ENCODE results near the gene STX17.

Gene STX17

DNA sequence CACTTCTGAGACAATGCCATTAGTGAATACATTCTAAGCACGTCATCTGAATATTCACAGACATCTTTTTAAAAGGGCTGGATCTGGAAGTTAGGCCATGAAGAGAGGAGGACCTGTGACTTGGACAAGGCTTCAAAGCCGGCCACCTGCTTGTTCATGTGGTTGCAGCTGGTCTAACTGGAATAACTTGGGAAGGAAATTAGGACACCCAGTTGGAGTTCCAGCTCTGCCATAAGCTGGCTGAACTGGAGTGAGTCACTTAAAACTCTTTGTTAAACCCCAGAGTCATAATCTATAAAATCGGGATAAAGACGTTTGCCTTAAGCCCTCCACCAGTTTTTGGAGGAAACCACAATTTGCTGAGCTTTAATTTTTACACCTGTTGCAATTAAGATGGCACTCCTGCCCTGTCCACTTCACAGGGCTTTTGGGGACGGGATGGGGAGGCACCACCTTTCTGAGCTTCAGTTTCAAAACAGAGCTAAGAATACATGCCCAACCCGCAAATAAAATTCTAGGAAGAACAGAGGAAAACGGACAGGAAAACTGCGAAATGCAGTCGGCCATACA lies 536 bp upstream of the STX17 start:
- no peak for DNase-seq (ENCODE audit: low read depth in 2 of 3, low spot score in 2 of 3)

DNA sequence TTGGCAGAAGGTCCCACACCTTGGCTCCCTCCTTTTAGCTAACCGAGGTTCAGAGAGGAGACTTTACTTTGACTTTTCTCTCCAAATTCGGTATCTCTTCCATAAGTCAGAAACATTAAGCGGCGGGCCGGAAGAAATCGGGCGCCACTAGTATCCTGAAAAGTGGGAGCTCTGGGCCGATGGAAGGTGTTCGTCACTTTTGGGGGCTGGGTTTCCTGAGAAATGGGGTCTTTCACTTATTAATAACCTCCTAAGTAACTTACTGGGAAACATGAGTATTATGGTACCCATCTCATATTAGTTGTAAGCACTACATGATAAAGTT lies 716 bp downstream of the STX17 start:
- no peak for DNase-seq (ENCODE audit: low read depth in 2 of 3, low spot score in 2 of 3)

DNA sequence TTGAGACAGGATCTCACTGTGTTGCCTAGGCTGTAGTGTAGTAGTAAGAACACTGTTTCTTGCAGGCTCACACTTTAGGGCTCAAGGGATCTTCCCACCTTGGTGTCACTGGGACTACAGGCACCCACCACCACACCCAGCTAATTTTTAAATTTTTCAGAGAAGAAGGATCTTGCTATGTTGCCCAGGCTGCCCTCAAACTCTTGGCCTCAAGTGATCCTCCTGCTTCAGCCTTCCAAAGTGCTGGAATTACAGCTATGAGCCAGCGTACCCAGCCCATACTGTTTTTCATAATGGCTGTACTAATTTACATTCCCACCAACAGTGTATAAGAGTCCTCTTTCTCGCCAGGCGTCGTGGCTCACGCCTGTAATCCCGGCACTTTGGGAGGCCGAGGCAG lies 5.1 kb downstream of the STX17 start:
- DNase-seq (ENCODE audit: low read depth in 2 of 3, low spot score in 2 of 3): no peak

DNA sequence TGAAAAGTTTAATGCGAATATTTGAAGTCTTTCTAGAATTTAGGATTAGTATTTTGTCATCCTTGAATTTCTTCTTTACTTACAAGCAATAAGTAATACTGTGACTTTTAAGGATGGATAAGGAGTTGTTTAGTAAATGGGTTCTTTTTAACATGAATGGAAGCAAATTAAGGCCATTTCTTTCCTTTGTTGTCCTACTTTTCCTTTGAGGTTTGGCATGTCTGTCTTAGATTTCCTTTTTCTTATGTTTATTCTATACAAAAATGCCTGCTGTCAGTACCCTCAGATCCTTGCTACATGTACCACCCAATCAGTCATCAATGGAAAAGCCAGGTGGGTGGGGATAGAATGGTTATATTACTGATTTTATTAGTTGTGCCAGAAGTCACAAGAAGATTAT lies 10.2 kb downstream of the STX17 start:
- no peak for DNase-seq (ENCODE audit: low read depth in 2 of 3, low spot score in 2 of 3)

DNA sequence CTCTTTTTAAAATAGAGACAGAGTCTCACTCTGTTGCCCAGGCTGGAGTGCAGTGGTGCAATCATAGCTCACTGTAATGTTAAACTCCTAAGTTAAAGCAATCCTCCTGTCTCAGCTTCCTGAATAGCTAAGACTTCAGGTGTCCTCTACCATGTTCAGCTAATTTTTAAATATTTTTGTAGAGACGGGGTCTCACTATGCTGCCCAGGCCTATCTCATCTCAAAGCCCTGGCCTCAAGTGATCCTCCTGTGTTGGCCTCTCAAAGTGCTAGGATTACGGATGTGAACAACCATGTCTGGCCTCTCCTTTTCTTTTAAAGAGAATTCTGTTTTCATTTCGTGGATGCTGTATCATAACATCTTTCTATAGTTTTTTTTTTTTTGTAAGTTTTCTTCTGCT lies 11.7 kb downstream of the STX17 start:
- no peak for DNase-seq (ENCODE audit: low read depth in 2 of 3, low spot score in 2 of 3)

DNA sequence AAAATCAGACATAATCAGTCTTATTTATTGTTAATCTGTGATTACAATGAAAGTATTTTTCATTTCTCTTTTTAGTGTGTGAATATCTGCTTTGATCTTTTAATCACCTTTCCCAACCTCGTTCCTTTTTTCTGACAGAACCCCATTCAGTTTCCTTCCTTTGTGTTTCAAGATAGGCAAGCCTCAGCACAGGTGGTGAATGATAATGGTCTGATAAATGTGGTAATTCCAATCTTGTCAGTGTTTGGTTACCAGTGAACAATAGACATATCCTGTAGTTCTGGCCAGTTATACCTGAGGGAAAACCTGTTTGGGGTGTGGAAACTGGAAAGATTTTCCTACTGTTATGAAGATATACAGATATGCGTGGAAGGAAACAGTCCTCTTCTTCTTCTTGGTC lies 13.5 kb downstream of the STX17 start:
- no peak for DNase-seq (ENCODE audit: low read depth in 2 of 3, low spot score in 2 of 3)

DNA sequence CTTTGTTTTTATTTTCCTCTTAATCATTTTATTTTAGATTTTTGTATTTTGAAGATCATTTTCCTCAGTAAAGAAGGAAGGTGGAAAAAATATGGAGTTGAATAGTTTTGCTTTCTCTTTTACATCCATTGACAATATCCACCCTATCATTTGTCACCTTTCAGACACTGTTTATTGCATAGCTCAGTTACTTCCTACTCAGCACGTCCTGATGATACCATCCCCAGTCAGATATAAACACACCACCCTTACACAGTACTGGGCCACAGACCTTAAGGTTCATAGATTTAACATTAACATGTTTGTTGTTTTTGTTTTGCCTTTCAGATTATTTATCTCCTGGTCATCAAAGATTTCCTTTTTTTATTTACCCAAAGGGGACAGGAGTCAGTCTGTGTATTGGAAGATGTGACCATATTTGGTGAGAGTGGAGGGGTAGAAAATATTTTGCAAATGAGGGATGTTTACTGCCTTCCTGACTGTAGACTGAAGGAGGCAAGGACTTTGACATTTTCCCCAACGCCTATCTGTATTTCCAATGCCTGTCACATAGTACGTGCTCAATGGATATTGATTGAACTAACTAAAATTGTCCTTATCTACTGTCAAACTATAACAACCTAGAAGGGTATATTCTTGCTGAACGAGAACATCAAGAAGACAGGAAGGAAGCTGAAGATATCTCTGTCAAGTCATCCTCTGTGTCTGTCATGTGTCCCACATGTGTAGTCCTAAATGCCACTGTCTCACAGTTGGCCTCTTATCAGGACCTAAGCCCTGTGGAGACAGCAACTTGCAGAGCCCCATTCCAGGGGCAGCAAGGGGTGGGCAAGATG lies 15.6 kb downstream of the STX17 start:
- no peak for DNase-seq (ENCODE audit: low read depth in 2 of 3, low spot score in 2 of 3)

DNA sequence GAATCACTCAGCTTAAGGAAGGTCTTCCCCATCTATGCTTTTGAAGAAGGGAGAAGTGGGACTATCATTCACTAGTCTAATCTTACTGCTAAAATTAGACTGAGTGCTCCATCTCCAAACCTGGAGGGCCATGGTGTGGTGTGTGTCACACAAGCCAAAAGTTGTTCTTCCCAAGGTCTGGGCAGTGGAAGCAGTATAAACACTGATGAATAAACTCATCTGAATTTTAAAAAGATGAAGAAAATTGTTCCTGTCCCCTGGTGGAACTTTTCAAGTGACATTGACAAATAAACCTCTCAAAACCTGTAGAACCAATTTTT lies 16.2 kb downstream of the STX17 start:
- no peak for DNase-seq (ENCODE audit: low read depth in 2 of 3, low spot score in 2 of 3)

DNA sequence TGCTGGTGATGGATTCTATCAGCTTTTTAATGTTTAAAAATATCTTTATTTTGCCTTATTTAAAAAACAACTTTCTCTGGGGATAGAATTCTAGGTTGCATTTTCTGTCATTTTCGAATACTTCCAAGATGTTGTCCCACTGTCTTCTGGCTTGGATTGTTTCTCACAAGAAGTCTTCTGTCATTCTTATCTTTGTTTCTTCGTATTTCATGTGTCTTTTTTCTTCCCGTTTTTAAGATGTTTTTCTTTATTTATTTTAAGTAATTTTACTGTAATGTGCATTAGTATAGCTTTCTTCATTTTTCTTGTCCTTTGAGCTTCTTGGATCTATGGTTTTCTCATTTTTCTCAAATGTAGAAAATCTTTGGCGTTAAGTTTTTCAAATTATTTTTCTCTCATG lies 19.1 kb downstream of the STX17 start:
- no peak for DNase-seq (ENCODE audit: low read depth in 2 of 3, low spot score in 2 of 3)

DNA sequence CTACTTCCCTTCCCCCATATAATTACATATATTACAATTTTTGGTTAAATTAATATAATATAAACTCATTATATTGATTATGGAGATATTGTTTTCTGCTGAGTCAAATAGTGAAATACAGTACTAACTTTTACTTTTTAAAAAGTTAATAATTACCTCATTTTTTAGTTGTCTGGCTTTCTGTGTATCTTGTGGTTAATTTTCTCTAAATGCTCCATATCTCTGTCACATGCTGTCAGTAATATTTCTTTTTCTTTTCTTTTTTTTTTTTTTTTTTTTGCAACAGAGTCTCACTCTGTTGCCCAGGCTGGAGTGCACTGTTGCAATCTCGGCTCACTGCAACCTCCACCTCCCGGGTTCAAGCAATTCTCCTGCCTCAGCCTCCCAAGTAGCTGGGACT lies 23.2 kb downstream of the STX17 start:
- no peak for DNase-seq (ENCODE audit: low read depth in 2 of 3, low spot score in 2 of 3)

DNA sequence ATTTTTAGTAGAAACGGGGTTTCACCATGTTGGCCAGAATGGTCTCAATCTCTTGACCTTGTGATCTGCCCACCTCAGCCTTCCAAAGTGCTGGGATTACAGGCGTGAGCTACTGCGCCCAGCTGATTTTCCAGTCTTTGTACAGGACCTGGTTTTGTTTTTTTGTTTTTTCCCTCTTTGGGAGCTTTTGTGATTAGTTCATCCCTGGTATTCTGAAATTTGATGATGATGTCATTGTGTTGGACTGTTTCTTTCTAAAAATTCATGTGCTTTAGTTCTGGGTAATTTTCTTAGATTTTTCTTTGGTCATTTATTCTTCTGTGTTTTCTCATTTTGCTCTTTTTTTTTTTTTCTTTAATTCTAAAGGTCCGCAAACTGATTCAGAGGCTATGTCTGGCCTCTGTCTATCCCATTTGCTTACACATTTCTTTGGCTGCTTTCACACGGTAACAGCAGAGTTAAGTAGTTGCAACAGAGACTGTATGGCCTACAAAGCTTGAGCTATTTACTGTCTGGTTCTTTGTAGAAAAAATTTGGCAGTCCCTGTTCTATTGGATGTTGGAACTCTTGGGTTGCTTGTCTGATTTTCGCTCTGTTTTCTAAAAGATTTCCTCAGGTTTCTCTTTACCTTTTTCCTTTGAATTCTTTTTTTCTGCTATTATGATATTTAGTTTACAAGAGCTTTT lies 24.8 kb downstream of the STX17 start:
- no peak for DNase-seq (ENCODE audit: low read depth in 2 of 3, low spot score in 2 of 3)

DNA sequence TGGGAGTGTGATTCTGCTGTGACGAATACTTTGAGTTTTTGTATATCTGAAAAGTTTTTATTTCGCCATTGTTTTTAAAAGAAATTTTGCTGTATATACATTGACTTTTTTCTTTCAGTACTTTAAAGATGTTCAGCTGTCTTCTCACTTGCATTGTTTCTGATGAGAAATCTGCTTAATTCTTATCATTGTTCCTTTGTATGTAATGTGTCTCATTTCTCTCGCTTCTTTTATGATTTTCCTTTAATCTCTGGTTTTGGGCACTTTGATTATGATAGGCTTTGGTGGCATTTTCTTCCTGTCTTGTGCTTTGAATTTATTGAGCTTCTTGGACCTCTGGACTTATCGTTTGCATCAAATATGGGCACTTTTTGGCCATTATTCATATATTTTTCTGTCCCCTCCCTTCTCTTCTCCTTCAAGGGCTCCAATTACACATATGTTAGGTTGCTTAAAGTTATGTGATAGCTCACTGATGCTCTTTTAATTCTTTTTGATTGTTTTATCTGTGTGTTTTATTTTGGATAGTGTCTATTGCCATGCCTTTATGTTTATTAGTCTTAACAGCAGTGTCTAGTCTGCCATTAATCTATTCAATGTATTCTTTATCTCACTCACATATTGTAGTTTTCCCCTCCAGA lies 30.6 kb downstream of the STX17 start:
- no peak for DNase-seq (ENCODE audit: low read depth in 2 of 3, low spot score in 2 of 3)

DNA sequence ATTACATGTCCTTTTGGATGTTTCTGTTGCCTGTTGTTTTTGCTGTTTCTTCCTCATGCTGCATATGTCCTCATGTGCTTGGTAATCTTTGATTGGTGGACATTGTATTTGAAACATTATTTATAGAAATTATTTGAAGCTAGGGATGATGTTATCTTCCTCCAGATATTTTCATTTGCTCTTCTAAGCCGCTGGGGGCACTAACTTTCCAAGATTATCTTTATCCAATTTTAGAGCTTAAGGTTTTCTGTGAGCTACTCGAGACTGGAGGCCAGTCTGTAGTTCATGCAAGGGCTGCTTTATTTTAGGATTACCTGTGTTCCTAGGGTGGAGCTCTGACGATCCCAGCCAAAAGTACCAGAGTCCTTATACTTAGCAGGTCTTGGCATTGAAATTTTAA lies 40.9 kb downstream of the STX17 start:
- DNase-seq (ENCODE audit: low read depth in 2 of 3, low spot score in 2 of 3): no peak

DNA sequence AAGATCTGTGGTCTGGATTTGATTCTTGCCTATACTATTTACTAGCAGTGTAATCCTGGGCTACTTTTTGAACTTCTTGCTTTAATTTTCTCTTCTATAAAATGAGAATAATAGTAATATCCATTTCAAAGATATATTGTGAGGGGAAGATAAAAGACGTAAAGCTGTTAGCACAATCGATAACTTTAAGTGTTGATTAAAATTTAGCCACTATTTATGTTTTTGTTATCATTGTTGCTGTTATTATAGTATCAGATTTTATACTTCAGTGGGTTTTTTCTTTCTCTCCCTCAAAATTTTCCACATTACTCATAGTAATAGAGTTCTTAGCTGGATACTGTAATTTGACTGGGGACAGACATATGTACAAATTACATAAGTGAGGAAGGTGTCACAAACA lies 42.0 kb downstream of the STX17 start:
- DNase-seq (ENCODE audit: low read depth in 2 of 3, low spot score in 2 of 3): no peak

DNA sequence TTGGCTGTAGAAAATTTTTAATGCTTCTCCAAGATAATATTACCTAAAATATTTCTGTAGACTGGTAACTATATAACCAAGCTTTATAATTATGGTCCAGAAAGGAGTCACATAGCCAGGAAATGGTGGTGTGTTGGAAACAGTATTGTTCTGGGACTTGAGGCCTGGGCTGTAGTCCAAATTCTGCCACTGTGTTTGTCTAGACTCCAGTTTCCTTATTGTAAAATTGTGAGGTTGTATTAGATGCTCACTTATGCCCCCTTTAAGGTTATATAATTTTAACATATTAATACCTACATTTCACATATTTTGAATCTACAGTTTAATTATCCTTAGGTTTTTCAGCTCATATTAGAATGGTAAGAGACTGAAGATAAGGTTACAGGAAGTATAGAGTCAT lies 42.4 kb downstream of the STX17 start:
- no peak for DNase-seq (ENCODE audit: low read depth in 2 of 3, low spot score in 2 of 3)

DNA sequence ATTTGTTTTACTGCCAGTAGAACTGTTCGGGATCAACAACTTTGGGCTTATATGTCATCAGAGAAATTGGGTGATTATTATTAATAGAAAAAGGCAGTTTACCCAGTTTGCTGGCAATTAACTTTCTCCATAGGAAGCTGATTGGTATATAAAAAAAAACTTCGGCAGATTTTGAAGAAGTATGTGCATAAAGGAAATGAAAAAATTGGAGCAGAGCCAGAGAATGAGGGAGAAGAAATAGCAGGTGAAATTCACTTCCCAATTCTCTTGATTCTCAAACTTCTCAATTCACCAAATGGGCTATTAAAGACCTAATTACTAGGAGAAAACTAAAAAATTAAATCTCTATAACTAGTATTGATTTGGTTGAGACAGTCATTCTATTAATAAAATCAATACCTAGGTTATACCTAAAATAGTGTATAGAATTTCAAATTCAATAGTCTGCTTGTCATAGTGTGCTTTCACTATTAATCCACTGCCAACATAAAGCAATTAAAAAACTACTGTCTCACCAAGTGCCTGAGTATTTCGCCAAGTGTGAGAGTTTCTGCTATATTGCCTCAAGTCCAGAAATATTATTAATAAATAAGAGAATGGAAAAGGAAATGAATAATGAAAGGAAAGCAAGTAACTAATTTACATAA lies 47.5 kb downstream of the STX17 start:
- no peak for DNase-seq (ENCODE audit: low read depth in 2 of 3, low spot score in 2 of 3)

DNA sequence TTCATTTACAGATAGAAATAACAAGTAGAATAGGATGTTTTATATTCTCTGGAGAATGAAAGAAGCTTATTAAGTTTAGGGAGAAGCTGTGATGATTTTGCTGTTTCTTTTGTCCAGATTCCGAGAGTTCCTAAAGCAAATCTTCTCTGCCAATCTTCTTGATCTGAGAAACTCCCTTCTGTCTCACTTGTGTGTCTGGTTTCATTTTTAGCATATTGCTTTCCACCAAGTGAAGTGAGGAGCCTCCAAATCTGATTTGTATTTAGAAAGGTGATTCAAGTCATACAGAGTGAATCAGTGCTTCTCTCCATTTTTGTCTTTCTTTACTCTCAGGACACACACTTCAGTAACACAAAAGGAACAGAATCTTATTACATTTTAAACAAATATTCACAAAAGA lies 48.4 kb downstream of the STX17 start:
- DNase-seq (ENCODE audit: low read depth in 2 of 3, low spot score in 2 of 3): no peak

DNA sequence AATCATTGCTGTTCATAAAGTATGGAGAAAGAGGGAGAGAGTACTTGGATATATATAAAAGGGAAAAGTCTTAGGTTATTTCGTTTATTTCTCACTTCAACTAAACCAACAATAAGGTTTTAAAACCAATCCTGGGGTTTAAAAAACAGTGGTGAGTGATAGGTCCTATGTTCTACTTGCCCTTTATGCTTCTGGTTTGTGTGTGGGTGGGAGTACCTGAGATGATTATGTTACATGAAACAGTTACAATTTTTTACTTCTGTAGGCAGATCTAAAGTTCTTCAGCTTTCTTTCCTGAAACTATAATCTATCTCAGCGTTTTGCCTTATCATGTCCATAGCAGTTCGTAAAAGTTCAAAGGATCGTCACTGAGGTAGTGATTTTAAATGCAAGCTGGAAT lies 49.2 kb downstream of the STX17 start:
- no peak for DNase-seq (ENCODE audit: low read depth in 2 of 3, low spot score in 2 of 3)

DNA sequence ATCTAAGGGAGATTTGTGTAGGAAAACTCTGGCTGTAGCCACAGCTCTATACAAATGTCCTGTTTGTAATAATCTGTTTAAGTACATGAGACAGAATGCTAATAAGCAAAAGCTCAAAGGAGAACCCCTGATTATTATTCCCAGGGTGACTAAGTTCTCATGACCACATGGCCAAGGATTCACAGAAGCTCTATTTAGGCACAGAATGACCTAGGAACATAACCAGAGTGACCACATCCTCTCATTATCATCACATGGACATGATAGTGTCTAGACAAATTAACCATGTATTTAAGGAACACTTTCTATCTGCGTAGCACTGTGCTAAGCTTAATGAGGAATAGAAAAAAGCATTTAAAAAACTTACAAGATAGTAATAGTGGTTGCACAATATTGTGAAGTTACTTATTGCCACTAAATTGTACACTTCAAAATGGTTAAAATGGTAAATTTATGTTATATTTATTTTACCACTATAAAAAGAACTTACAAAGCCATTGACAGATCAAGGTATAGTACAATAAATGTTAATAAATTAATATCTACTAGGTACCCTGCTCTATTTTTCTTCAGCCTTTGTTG lies 56.3 kb downstream of the STX17 start:
- no peak for DNase-seq (ENCODE audit: low read depth in 2 of 3, low spot score in 2 of 3)

DNA sequence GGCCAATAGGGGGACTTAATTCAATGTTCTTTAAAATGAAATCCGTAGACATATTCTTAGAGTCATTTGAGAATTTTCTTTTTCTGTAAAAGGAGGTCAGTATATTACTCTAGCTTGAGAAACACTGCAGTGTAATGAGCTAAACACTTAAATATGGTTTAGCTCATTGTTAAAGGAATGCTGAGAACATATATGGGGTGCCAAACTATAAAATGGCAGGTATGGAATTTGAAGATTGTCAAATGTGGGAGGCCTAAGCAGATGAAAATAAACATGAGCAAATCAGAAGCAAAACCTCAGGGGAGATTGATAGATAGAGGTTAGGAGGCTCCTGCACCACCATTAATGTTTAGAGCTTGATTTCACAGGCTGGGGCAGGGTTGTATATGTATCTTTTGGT lies 57.9 kb downstream of the STX17 start:
- DNase-seq (ENCODE audit: low read depth in 2 of 3, low spot score in 2 of 3): no peak

DNA sequence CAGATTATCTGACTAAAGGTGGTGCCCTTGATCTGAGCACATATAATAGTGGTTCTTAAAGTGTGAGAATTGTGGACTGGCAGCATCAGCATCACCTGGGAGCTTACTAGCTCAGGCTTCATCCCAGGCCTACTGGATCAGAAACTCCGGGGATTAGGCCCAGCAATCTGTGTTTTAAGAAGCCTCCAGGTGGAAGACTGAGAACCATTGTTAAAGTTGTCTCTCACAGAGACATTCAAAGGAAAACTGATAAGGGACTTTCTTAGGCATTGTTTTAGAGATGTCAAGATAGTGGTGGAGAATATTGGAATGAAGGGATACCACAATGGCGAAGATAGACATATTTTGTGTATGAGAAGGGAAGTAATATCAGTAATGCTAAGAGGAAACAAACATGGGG lies 59.5 kb downstream of the STX17 start:
- DNase-seq (ENCODE audit: low read depth in 2 of 3, low spot score in 2 of 3): no peak

DNA sequence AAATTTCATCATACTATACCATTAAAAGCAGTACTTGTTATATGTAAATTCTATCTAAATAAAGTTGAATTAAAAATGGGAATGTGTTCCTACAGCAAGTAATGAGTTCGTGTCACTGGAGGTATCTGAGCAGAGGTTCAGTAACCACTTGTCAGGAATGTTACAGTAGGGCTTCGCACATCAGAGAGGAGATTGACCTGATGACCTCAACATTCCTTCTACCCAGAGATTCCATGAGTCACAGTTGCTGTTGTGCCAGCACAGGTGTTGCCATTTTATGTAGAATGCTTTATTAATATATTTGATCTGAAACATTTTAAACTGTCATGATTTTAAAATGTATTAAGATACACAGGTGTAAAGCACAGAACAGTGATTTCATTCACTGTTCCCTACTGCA lies 60.3 kb downstream of the STX17 start:
- DNase-seq (ENCODE audit: low read depth in 2 of 3, low spot score in 2 of 3): no peak
